Activated naive CD8-positive, alpha-beta T cell treated with anti-CD3 and anti-CD28 coated beads, Interleukin-2, amount 50 U/mL, for 16 hours (primary cell): ENCODE results near the gene RASL12.
"Not testable (repeated sequence)": the region's sequence is repeated elsewhere in the genome, so short reads cannot be mapped to it uniquely, and the experiment has no call there.

Experiments used
- DNase-seq: peaks from one replicate; pipeline ENCODE4 v3.0.0-alpha.2; 2020; ENCODE audit warnings: low read depth, low spot score

Gene RASL12

DNA sequence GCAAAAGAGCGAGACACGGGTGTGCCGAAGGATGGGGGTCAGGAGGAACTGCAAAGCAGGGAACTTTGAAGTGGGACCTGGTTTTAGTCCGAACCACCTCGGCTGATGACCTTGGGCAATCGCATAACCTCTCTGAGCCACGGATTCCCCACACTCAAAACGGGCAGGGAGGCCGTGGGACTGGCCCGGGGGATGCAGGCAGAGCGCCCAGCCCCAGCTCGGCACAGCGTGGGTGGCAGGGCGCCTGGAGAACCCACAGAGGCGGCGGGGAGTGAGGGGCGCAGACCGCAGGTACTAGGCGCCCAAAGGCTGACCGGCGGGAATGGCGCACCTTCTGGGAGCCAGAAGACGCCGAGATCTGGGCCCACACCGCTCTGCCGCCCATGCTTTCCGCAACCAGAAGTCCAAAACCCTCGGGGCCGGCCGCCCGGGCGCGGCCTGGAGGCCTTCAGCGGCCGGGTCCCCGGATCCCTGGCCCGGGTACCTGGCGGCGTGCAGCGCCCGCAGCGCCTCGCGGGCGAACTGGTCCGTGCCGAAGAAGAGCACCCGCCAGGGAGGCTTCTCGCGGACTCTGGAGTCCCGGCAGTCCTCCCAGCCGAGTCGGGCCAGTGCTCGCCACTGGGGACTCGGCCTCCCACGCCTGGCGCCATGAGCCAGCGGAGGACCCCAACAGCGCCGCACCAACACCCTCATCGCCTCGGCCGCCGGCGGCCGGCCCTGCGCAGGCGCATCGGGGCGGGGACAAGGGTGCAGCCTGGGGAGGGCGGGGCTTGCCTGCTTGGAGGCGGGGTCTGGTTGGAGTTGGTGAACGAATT, 38.7 kb downstream of the RASL12 start, which contains the start of gene MTFMT:
Gene MTFMT (minus strand): TSS at position 719 of the 815 bp plus-strand sequence. CDS start 26 bp downstream, at position 693.
- peak; percentile 93 for DNase-seq

DNA sequence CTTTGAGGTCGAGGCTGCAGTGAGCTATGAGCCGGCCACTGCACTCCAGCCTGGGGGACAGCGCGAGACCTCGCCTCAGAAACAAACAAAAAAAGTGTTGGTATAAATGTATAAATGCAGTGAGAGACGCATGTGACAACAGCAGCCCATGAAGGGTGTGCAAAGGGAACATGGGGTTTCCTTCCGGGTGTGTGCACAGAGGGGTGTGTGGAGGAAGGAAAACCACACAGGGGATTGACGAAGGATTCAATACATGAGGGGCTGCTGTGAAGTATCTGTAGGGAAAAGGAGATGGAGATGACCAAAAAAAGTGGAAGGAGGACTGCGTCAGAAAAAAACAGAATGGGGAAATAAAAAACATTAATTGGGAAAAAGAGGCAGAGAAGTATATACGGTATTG, 39.5 kb downstream of the RASL12 start:
- DNase-seq: no peak

DNA sequence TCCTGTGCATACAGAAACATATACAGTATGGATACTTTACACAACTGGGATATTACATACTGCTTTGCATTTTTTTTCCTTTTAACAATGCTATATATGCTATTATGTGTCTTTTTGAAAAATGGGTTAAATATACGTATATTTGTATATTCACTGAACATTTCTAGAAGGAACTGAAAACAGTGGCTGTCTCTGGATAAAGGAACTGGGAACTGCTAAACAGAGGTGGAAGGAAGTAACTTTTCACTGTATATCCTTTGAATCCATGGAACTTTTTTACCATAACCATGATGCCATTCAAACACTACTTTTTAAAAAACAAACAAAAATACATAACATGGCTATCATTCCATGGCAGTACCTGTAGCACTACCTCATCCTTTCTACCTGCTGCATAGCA, 40.2 kb downstream of the RASL12 start:
- DNase-seq: no peak

DNA sequence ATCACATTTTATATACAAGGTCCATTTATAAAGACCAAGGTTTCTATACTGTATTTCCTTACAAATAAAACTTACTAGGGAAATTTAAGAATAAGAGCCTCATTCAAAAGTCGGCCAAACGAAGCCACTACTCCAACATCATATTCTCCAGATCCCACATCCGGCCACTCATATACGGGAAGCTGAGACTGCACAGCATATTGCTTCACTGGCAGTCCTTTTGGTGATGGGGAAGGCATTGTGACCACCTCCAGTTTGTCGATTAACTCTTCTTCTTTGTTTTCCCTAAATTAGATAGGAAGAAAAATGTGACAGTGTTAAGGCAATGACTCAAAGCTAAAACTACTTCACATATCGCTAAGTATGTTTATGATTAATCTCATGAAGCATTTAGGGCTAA, 41.0 kb downstream of the RASL12 start:
- DNase-seq: no peak

DNA sequence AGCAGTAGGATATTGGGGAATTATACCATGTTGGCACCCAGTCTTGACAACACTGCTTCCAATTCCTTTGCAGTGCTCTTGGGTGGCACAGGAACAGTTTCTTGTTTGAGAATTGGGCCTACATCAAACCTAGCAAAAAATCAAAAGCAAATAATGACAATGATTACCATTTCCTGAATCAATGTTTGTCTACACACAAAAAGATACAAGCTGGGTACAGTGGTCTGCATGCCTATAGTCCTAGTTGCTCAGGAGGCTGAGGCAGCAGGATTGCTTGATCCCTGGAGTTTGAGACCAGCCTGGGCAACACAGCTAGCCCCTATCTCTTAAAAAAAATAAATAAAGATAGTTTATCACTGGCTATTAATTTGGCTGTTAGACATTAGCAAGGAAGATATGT, 46.3 kb downstream of the RASL12 start:
- DNase-seq: no peak

DNA sequence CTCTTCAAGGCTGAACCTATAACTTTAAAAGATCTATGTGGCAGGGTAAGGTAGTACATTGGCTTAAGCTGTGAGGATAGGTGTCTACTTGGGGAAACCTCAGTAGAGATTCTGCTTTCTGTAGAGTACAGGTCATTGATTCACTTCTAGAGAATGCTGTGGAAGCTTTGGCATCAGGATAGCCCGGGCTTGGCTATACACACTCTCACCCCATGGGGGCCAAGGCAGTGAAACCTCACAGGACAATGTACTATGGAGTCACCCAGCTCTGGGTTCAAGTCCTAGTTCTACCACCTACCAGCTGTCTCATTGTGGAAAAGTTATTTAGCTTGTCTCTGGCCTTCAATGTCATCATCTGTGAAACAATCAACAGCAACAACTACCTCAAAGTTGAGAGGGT, 47.4 kb downstream of the RASL12 start:
- DNase-seq: no peak

DNA sequence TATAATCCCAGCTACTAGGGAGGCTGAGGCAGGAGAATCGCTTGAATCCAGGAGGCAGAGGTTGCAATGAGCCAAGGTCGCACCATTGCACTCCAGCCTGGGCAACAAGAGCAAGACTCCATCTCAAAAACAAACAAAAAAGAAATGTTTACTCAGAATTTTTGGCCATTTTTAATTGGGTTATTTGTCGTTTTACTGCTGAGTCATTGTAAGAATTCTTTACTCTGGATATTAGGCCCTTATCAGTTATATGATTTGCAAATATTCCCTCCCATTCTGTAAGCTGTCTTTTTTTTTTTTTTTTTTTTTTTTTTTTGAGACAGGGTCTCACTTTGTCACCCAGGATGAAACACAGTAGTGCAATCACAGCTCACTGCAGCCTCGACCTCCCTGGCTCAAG, 56.6 kb downstream of the RASL12 start:
- DNase-seq: not testable (repeated sequence)

DNA sequence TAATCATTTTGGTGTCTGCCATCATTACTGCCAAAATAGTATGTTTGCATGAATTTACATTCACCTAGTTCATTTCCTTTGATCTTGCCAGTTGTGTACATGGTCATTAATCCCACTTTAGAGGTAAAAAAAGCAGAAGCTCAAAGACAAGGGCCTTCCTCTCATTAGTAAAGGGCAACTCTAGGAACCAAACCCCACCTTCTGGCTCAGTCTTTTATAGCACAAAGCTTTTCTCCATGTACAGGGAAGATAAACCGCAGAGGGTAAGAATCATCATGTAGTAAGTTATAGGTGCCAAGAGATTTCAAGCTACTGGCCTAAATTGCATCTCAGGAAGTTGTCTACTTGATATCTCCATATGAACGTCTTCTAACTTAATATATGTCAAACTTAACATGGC, 58.8 kb downstream of the RASL12 start:
- DNase-seq: no peak

DNA sequence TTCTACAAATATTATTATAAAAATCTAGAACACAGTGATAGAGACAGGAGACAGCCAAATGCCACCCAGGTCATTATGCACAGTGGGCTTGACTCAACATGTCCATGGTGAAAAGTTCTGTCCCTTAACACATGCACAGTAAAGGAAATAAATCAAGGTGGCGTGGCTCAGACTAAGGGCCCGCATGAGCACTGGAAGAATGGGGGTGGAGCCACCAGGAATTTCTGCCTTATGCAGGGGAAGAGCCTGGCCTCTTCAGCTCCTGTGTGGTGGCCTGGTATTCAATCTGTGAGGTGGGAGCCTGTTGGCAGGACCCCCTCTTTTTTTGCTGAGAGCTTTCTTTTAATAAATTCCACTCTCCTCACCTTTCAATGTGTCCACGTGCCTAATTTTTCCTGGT, 60.9 kb downstream of the RASL12 start:
- no peak for DNase-seq

DNA sequence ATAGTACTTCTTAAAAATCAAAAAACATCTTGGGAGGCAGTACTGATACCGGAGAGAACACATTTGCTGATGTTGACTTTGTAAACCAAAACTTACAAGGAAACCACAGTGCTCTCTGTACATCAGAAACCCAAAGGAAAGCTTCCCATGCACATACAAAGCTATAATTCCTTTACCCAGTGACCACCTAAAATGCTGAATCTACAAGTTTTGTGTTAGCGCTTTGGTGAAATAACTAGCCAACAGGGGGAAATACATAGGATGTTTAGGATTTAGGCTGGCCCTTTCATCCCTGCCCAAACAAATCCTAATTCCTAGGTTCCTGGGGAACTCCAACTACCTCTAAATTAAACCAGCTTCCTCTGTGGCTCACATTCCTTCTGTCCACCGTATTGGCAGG, 62.8 kb downstream of the RASL12 start:
- DNase-seq: no peak
